SHP77 treated with DMSO at 0.1 percent for 48 hours (cell line): ENCODE results near the gene ZSWIM6.

ENCODE experiments used
- DNase-seq: peaks from one replicate; lab custom pipeline; 2025; lab: John Stamatoyannopoulos, UW

ZSWIM6 gene

DNA sequence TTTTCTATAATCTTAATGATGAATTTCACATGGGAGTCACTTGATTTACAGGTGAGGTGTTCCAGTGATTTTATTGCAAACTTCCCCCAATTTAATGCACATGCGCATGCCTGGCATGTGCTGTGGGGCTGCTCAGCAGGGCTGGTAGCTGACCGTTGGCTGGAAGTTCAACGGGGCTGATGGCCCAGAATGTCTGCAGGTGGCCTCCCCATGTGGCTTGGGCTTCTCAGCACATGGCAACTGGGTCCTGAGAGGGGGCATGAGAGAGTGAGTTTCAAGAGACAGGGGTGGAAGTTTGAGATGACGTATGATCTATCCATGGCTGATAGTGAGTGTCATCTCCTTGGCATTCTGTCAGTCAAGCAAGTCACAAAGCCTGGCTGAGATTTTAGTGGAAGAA, 259.8 kb downstream of the ZSWIM6 start:
- DNase-seq, result no peak

DNA sequence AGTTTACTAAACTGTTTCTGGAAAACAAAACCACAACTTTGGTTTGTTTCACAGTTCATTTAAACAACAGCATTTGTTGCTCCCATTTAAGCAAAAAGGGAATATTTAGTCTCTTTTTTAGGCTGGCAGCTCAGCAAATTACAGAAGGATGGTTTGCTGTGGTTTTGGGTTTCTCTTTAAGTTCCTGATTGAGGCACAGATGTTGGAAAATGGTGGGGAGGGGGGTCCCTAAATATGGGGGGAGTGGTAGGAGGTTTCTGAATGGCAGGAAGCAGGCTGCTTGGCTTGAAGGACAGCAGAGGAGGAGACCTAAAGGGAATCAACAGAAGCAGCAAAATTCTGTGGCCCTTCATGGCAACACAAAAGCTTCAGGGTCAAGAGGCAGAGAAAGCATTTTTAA, 263.4 kb downstream of the ZSWIM6 start:
- no peak for DNase-seq
